HCT116 (cell line): Measurements from ENCODE around the gene HIP1. TPM values are rescaled to one million over a fixed set of nuclear protein-coding genes. Genes with fewer than 3 reads are reported as not detected.
"Not testable (repeated sequence)": the region's sequence is repeated elsewhere in the genome, so short reads cannot be mapped to it uniquely, and the experiment has no call there.

Source experiments
- ATAC-seq: fragments of 200-7000 bp; cut with Tn5 transposase; 2 replicates; pipeline ENCODE4 v1.9.1; 2020; ENCODE audit warnings: mild to moderate bottlenecking, moderate library complexity
- BruUV-seq: library from RNA; stranded (reverse); fragments of 400-500 nt; replicated peaks from 2 replicates; lab custom pipeline; 2021; lab: Mats Ljungman, UMichigan
- CTCF ChIA-PET: fragments of 300-600 bp; sonication (Branson Sonifier 250); formaldehyde crosslinking; loops from one replicate; lab custom pipeline; 2021; ENCODE audit warnings: antibody characterized with exemption; lab: Charles Lee
- POLR2A ChIA-PET: fragments of 300-600, 350-600 bp; sonication (Branson Sonifier 250); formaldehyde crosslinking; loops from one replicate; lab custom pipeline; 2021; ENCODE audit warnings: antibody characterized with exemption; lab: Charles Lee
- RAD21 ChIA-PET, 2 experiments: fragments of 300-600 bp; sonication (Branson Sonifier 250); formaldehyde crosslinking; loops; one replicate each; lab custom pipeline; 2023; ENCODE audit warnings: low total read pairs in 2 of 2; ENCODE audit not compliant: uncharacterized antibody in 2 of 2, unreplicated experiment in 2 of 2, low non-redundant PET in 1 of 2; lab: Charles Lee
- DNase-seq: peaks from one replicate; pipeline ENCODE4 v3.0.0-alpha.2; 2010; ENCODE audit warnings: low read depth, low spot score
- H2AFZ ChIP-seq: fragments of 200-600 bp; shearing (Covaris generic), sonication (generic); 2 replicates; pipeline ENCODE4 v1.6.1; 2017; ENCODE audit warnings: low read depth, mixed run types, mixed read lengths, antibody characterized with exemption, low read length; ENCODE audit not compliant: poor library complexity, severe bottlenecking
- H3K27ac ChIP-seq: 2 replicates; pipeline ENCODE4 v1.5.1; 2012; ENCODE audit warnings: low read depth, low read length
- H3K27me3 ChIP-seq: fragments of 200-600 bp; sonication (generic); 2 replicates; pipeline ENCODE4 v1.6.1; 2016; ENCODE audit warnings: mixed run types, low read length, mixed read lengths; ENCODE audit not compliant: insufficient read depth
- H3K36me3 ChIP-seq, 2 experiments: fragments of 200-500 bp in 1 of 2; fragments of 200-600 bp in 1 of 2; sonication (Bioruptor generic) in 1 of 2; sonication (generic) in 1 of 2; 2 replicates each; pipeline versions ENCODE4 v1.5.1 to v1.6.1; 2014 to 2016; ENCODE audit warnings: low read length in 2 of 2, inconsistent platforms in 1 of 2, mixed read lengths in 1 of 2, mixed run types in 1 of 2; ENCODE audit not compliant: insufficient read depth in 2 of 2, control insufficient read depth in 1 of 2
- H3K4me1 ChIP-seq, 2 experiments: fragments of 200-600 bp in 1 of 2; sonication (generic) in 1 of 2; 2 replicates each; pipeline versions ENCODE4 v1.5.1 to v1.6.1; 2012 to 2017; ENCODE audit warnings: low read length in 2 of 2, inconsistent platforms in 1 of 2, mild to moderate bottlenecking in 1 of 2, mixed read lengths in 1 of 2, mixed run types in 1 of 2, moderate library complexity in 1 of 2; ENCODE audit not compliant: insufficient read depth in 2 of 2, control insufficient read depth in 1 of 2
- H3K4me2 ChIP-seq: fragments of 200-600 bp; sonication (generic); 2 replicates; pipeline ENCODE4 v1.6.1; 2017; ENCODE audit warnings: mixed run types, low read length, mixed read lengths
- H3K4me3 ChIP-seq, 2 experiments: fragments of 200-600 bp in 1 of 2; sonication (generic) in 1 of 2; replicated peaks in 1 of 2; 2 replicates each; pipeline ENCODE4 v1.5.1; 2011 to 2016; ENCODE audit warnings: low read length in 2 of 2, control low read depth in 1 of 2, low read depth in 1 of 2, mild to moderate bottlenecking in 1 of 2, mixed read lengths in 1 of 2, mixed run types in 1 of 2
- H3K79me2 ChIP-seq: fragments of 200-600 bp; sonication (generic); 2 replicates; pipeline ENCODE4 v1.6.1; 2017; ENCODE audit warnings: mild to moderate bottlenecking, mixed run types, low read length, moderate library complexity, mixed read lengths; ENCODE audit not compliant: insufficient read depth
- H3K9ac ChIP-seq: fragments of 200-600 bp; sonication (generic); 2 replicates; pipeline ENCODE4 v1.6.1; 2016; ENCODE audit warnings: low read length, mixed read lengths
- H3K9me2 ChIP-seq: fragments of 200-600 bp; sonication (generic), shearing (Covaris generic); 2 replicates; pipeline ENCODE4 v1.6.1; 2017; ENCODE audit warnings: mixed run types, mild to moderate bottlenecking, moderate library complexity; ENCODE audit not compliant: insufficient read depth
- H3K9me3 ChIP-seq, 2 experiments: fragments of 200-500 bp in 1 of 2; fragments of 200-600 bp in 1 of 2; sonication (Bioruptor generic) in 1 of 2; sonication (generic) in 1 of 2; 2 replicates each; pipeline ENCODE4 v1.6.1; 2014 to 2017; ENCODE audit warnings: low read length in 2 of 2, mixed read lengths in 2 of 2, inconsistent platforms in 1 of 2, low read depth in 1 of 2, mild to moderate bottlenecking in 1 of 2, mixed run types in 1 of 2, moderate library complexity in 1 of 2; ENCODE audit not compliant: control insufficient read depth in 1 of 2, insufficient read depth in 1 of 2
- H4K20me1 ChIP-seq: fragments of 200-600 bp; sonication (generic), shearing (Covaris generic); 2 replicates; pipeline ENCODE4 v1.6.1; 2017; ENCODE audit warnings: mixed run types, mild to moderate bottlenecking, moderate library complexity; ENCODE audit not compliant: insufficient read depth
- CEBPB ChIP-seq: IDR thresholded peaks from 2 replicates; pipeline ENCODE4 v1.6.1; 2012; ENCODE audit warnings: low read depth
- EZH2 ChIP-seq: fragments of 200-600 bp; sonication (generic); IDR thresholded peaks from 2 replicates; pipeline ENCODE4 v1.6.1; 2017; ENCODE audit warnings: antibody characterized with exemption, mixed run types
- FOSL1 ChIP-seq: IDR thresholded peaks from 2 replicates; pipeline ENCODE4 v1.6.1; 2012; ENCODE audit warnings: low read depth
- JUND ChIP-seq: IDR thresholded peaks from 2 replicates; pipeline ENCODE4 v1.6.1; 2012
- POLR2A ChIP-seq: IDR thresholded peaks from 2 replicates; pipeline ENCODE4 v1.7.0; 2011; ENCODE audit warnings: borderline replicate concordance; ENCODE audit not compliant: insufficient read depth, insufficient read length; ENCODE audit errors: extremely low read depth
- POLR2AphosphoS5 ChIP-seq: IDR thresholded peaks from 2 replicates; pipeline ENCODE4 v1.6.1; 2011; ENCODE audit warnings: mild to moderate bottlenecking, low read depth, low read length, moderate library complexity
- SRF ChIP-seq: IDR thresholded peaks from 2 replicates; pipeline ENCODE4 v1.6.1; 2012; ENCODE audit warnings: low read depth
- intact Hi-C: fragments of 100-400 bp; cut with micrococcal nuclease; formaldehyde crosslinking; loops from 2 replicates; pipeline ENCODE4 v1.10.0; 2022
- total RNA-seq: library from RNA; stranded (reverse); gene quantifications from one replicate; pipeline ENCODE4 v1.2.1, GENCODE V29; 2021; ENCODE audit not compliant: unreplicated experiment
- TF ChIP-seq, protein P1 (sequence below), 3 experiments: fragments of 200-600 bp in 1 of 3; sonication (generic) in 1 of 3; IDR thresholded peaks in 2 of 3; conservative IDR thresholded peaks in 1 of 3; 2 replicates each; pipeline ENCODE4 v1.5.1; 2012 to 2017; ENCODE audit warnings: low read depth in 2 of 3, low read length in 2 of 3, antibody characterized with exemption in 1 of 3, borderline replicate concordance in 1 of 3, control low read depth in 1 of 3, mild to moderate bottlenecking in 1 of 3, mixed read lengths in 1 of 3, mixed run types in 1 of 3, moderate library complexity in 1 of 3; ENCODE audit not compliant: insufficient read depth in 1 of 3
- TF ChIP-seq, protein P2 (sequence below): IDR thresholded peaks from 2 replicates; pipeline ENCODE4 v1.6.1; 2011; ENCODE audit warnings: mild to moderate bottlenecking, low read length, moderate library complexity; ENCODE audit not compliant: insufficient replicate concordance; ENCODE audit errors: extremely low read depth
- TF ChIP-seq, protein P3 (sequence below): IDR thresholded peaks from 2 replicates; pipeline ENCODE4 v1.6.1; 2012
- TF ChIP-seq, protein P4 (sequence below): IDR thresholded peaks from 2 replicates; pipeline ENCODE4 v1.6.1; 2012; ENCODE audit warnings: low read depth

HIP1 gene
- total RNA-seq, 1 experiment from 2014 or later = 22.1 TPM

DNA sequence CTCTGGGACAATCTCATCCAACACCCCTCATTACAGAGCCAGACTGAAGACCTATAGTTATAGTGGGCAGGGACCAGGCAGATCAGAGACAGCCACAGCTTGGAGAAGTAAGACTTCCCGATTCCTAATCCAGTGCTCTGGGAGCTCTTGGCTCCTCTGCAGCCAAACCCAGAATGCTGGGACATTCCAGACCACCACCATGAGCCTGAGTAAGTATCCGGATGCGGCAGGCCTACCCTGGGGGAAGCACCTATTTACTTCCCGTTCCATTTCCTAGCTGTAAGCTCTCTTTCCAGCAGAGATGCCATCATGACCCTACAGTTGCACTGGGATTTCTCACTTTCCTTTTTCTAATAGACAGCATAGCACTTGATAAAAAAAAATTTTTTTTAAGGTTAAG is 16.4 kb downstream of the HIP1 start:
- intact Hi-C loops = no loop called here
- H3K9ac ChIP-seq = no peak overlapping the region
- H3K4me2 ChIP-seq = no peak overlapping the region
- no peak for TF ChIP-seq CEBPB
- no peak for TF ChIP-seq SRF
- TF ChIP-seq, protein P1, sequence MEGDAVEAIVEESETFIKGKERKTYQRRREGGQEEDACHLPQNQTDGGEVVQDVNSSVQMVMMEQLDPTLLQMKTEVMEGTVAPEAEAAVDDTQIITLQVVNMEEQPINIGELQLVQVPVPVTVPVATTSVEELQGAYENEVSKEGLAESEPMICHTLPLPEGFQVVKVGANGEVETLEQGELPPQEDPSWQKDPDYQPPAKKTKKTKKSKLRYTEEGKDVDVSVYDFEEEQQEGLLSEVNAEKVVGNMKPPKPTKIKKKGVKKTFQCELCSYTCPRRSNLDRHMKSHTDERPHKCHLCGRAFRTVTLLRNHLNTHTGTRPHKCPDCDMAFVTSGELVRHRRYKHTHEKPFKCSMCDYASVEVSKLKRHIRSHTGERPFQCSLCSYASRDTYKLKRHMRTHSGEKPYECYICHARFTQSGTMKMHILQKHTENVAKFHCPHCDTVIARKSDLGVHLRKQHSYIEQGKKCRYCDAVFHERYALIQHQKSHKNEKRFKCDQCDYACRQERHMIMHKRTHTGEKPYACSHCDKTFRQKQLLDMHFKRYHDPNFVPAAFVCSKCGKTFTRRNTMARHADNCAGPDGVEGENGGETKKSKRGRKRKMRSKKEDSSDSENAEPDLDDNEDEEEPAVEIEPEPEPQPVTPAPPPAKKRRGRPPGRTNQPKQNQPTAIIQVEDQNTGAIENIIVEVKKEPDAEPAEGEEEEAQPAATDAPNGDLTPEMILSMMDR (IDR thresholded peaks at IDR 0.05 in 2 of 3, conservative IDR thresholded peaks at IDR 0.05 in 1 of 3; ENCODE audit: borderline replicate concordance in 1 of 3, insufficient read depth in 1 of 3, low read depth in 2 of 3, low read length in 2 of 3) = no peak
- TF ChIP-seq POLR2A = no peak
- TF ChIP-seq, protein P2, sequence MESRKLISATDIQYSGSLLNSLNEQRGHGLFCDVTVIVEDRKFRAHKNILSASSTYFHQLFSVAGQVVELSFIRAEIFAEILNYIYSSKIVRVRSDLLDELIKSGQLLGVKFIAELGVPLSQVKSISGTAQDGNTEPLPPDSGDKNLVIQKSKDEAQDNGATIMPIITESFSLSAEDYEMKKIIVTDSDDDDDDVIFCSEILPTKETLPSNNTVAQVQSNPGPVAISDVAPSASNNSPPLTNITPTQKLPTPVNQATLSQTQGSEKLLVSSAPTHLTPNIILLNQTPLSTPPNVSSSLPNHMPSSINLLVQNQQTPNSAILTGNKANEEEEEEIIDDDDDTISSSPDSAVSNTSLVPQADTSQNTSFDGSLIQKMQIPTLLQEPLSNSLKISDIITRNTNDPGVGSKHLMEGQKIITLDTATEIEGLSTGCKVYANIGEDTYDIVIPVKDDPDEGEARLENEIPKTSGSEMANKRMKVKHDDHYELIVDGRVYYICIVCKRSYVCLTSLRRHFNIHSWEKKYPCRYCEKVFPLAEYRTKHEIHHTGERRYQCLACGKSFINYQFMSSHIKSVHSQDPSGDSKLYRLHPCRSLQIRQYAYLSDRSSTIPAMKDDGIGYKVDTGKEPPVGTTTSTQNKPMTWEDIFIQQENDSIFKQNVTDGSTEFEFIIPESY = no peak
- TF ChIP-seq, protein P3, sequence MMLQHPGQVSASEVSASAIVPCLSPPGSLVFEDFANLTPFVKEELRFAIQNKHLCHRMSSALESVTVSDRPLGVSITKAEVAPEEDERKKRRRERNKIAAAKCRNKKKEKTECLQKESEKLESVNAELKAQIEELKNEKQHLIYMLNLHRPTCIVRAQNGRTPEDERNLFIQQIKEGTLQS = no peak
- no peak for TF ChIP-seq JUND
- no peak for TF ChIP-seq EZH2
- no peak for TF ChIP-seq POLR2AphosphoS5
- no peak for TF ChIP-seq FOSL1
- TF ChIP-seq, protein P4, sequence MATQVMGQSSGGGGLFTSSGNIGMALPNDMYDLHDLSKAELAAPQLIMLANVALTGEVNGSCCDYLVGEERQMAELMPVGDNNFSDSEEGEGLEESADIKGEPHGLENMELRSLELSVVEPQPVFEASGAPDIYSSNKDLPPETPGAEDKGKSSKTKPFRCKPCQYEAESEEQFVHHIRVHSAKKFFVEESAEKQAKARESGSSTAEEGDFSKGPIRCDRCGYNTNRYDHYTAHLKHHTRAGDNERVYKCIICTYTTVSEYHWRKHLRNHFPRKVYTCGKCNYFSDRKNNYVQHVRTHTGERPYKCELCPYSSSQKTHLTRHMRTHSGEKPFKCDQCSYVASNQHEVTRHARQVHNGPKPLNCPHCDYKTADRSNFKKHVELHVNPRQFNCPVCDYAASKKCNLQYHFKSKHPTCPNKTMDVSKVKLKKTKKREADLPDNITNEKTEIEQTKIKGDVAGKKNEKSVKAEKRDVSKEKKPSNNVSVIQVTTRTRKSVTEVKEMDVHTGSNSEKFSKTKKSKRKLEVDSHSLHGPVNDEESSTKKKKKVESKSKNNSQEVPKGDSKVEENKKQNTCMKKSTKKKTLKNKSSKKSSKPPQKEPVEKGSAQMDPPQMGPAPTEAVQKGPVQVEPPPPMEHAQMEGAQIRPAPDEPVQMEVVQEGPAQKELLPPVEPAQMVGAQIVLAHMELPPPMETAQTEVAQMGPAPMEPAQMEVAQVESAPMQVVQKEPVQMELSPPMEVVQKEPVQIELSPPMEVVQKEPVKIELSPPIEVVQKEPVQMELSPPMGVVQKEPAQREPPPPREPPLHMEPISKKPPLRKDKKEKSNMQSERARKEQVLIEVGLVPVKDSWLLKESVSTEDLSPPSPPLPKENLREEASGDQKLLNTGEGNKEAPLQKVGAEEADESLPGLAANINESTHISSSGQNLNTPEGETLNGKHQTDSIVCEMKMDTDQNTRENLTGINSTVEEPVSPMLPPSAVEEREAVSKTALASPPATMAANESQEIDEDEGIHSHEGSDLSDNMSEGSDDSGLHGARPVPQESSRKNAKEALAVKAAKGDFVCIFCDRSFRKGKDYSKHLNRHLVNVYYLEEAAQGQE = no peak
- H3K27me3 ChIP-seq = no peaks in the 10 kb centered on the region
- no peaks in the 10 kb centered on the region for H3K9me3 ChIP-seq
- H3K4me1 ChIP-seq = peaks cover 10 to 11% of the 10 kb centered on the region in 2 experiments
- no peaks in the 10 kb centered on the region for H3K9me2 ChIP-seq
- H4K20me1 ChIP-seq = no peaks in the 10 kb centered on the region
- no peak overlapping the region for H3K27ac ChIP-seq
- DNase-seq (no peak), ATAC-seq (no peak)
- no peaks in the 10 kb centered on the region for H3K36me3 ChIP-seq
- no peak overlapping the region for H3K4me3 ChIP-seq
- POLR2A ChIA-PET = no interaction called here
- no TSS peak for BruUV-seq
- H3K79me2 ChIP-seq = no peaks in the 10 kb centered on the region
- CTCF ChIA-PET = no interaction called here
- RAD21 ChIA-PET = no interaction called here
- H2AFZ ChIP-seq = no peak overlapping the region

DNA sequence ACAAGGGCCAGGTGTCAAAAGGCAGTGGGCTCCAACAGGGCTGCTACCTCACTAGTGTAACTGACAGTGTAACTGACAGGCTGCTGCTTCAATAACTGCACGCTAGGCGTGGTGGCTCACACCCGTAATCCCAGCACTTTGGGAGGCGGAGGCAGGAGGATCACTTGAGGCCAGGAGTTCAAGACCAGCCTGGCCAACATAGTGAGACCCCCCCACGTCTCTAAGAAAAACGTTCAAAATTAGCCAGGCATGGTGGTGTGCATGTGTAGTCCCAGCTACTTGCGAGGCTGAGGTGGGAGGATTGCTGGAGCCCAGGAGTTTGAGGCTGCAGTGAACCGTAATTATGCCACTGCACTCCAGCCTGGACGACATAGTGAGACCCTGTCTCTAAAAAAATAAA is 16.8 kb downstream of the HIP1 start:
- H2AFZ ChIP-seq, ATAC-seq, CTCF ChIA-PET, BruUV-seq, RAD21 ChIA-PET, POLR2A ChIA-PET, H3K4me2 ChIP-seq, H3K27me3 ChIP-seq, H3K9ac ChIP-seq, H3K4me3 ChIP-seq, intact Hi-C loops, H3K27ac ChIP-seq, H3K9me3 ChIP-seq, H3K36me3 ChIP-seq, H4K20me1 ChIP-seq, DNase-seq, H3K9me2 ChIP-seq, H3K79me2 ChIP-seq: not testable (repeated sequence)
- H3K4me1 ChIP-seq = peaks cover 10 to 11% of the 10 kb centered on the region in 2 experiments
